HG02840 (cell line): ENCODE measurements around the gene ENDOV.

Experiments
- ATAC-seq: cut with Tn5 transposase; IDR thresholded peaks from one replicate; pipeline ENCODE4 v1.9.1; 2021; ENCODE audit warnings: mild to moderate bottlenecking, moderate library complexity, moderate number of reproducible peaks; ENCODE audit not compliant: unreplicated experiment, low FRiP score

Gene ENDOV

DNA sequence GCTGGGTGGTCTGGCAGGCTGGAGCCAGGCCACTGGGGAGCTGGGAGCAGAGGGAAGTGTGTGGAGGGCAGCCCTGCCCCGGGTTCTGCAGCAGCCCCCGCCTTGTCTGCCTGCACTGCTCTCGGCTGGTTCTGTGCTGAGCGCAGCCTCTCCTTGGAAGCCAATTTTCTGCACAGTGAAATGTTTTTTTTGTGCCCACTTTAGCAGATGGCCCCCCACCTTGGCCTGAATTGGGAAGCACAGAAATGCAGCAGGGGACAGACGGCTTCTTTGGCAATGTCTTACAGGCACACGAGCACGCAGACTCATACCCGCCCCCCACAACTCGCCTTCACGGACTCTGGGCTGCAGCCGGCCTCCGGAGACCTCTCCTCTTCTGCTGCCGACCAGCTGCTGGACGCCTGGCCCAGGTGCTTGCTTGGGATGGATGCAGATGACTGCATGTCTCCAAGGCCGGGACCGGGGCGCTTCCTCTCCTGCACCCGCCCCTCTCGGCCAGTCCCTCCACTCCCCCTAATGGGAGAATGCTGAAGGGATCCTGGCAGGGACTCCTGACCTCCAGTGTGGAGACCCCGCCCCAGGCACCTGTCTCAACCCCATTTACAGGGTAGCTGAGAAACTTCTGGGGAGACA is 46.7 kb downstream of the ENDOV start:
- ATAC-seq = no peak

DNA sequence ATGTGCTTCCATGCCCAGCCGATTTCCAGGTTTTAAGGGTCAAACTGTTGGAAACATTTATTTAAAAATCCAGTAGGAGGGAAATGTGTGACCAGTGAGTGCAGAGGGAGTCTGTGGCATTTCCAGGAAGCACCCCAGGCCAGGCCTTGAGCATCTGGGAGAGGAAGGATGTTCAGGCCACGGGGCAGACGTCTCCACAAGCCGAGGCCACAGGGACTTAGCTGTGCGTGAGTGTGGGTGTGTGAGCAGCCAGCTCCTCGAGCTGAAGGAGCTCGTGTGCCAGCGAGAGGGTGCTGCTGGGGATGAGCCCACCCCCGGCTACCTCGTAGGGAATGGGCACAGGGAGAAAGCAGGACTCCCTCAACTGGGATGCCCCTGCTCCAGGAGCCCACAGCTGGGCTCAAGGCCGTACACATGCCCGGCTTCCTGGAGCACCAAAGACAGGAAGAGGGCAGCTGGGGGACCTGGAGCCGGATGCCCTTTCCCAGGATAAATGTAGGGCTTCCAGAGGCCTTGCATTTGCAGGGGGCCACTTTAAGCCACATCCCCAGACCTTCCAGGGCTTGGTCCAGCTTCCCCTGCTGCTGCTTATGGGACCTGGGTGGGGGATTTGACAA is 48.9 kb downstream of the ENDOV start:
- no peak for ATAC-seq

- no peak for ATAC-seq
Measured at GRCh38 chr17:80464486-80464885, 49.5 kb downstream of the ENDOV start.

GRCh38 chr17:80465327-80465974 is 50.5 kb downstream of the ENDOV start:
- no peak for ATAC-seq

DNA sequence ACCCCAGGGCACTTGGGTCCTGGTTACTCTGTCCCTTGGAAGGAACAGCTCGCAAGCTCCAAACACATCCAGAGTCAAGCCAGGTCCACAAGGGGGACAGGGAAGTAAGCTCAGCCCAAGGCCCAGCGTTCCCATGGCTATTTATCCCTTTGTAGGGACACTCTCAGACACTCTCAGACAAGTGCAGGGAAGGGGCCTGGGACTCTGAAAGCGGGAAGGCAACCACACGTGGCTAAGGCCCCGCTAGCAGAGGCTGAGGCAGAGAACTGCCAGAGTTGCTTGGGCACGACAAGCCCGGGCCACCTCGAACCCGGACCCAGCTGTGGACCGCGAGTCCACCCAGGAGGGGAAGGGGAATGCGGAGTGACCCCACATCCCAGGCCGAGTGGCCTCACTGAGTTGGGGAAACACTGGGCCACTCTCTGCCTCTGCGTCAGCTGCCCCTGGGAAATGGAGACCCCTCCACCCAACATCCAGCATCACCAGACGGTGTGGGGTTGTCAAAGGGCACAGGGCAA is 51.3 kb downstream of the ENDOV start:
- ATAC-seq = no peak

DNA sequence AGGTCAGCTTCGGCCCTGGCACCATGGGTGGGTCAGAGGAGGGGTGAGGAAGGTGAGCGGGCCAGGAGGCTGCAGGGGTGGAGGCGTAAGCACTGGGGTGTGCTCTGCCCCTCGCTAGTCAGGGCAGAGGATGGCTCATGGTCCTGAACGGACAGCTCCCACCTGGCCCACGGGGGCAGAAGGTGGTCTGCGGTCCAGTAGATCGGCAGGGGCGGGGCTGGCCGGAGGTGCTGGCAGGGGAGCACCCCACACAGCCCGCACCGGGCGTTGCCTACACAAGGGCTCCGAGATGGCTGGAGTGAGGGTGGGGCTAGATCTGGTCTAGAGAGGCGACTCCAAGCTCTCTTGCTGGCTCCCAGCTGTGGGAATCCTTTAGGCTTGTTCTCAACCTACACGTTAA is 53.3 kb downstream of the ENDOV start:
- no peak for ATAC-seq

DNA sequence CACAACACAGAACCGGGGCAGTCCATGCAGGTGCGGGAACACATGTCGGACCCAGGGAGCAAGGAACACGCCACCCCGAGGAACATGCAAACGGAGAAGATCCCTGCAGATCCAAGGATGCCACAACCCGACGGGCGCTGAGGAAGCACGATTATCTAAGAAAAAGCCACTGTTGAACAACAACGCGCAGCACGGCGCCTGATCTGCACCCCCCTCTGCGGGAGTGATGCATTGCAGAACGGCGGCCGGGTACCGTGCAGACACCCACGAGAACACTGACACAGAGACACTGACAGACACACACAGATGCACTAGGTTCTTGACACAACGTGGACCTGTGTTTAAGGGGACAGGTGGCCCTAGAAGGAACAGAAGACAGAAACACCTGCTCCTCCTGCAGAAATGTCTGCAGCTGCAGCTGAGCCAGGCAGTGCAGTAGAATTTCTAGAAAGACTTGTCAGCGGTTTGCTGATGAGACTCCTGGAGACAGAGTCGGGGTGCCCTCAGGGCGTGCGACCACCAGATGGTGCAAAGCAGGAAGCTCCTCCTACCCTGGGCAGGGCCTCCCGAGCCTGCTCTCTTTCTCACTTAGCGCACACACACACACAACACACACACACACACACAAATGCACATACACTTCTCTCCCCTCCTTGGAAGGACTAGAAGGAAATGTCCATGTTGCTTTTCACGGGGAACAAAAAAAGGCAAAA is 54.0 kb downstream of the ENDOV start:
- ATAC-seq = no peak

GRCh38 chr17:80469667-80470066 is 54.7 kb downstream of the ENDOV start:
- no peak for ATAC-seq

- no peak for ATAC-seq
Measured at GRCh38 chr17:80470603-80471002, 55.6 kb downstream of the ENDOV start.

GRCh38 chr17:80471922-80472321 is 57.0 kb downstream of the ENDOV start:
- no peak for ATAC-seq

DNA sequence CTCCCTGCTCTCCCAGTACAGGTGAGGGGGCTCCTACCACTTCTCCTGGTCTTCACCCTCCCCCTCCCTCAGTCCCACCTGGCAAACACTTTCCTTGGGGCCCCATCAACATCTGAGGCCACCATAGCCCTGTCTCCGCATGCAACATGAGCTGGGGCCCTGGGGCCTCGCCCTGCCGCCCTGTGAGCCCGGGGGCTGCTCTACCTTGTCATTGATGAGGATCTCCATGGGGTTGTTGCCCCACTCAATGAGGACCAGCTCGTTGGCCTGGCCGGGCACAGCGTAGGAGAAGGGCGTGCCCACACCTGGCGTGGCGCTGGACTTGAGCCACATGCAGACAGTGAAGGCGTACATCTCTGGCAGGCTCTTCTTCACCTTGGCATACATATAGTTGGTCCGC is 58.0 kb downstream of the ENDOV start:
- no peak for ATAC-seq

DNA sequence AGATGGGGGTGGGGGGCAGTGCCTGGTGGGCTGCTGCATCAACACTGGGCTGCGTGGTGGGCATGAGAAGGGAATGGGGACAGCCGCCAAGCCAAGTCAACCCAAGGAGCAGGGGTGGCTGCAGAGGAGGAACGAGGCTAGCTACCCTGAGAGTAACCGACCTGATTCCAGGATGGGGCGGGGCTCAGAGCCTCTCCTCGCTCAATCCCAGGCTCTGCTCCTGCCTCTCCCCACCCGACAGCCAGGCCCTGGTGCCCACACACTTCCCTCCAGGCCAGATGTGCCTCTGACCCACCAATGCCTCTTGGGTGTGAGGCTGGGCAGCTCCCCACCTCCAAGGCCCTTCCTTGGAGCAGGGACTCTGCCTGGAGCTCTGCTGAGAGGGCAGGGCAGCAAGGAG is 58.7 kb downstream of the ENDOV start:
- ATAC-seq = no peak

GRCh38 chr17:80474231-80474960 is 59.4 kb downstream of the ENDOV start:
- no peak for ATAC-seq

- ATAC-seq = no peak
Measured at GRCh38 chr17:80474961-80475909, 60.3 kb downstream of the ENDOV start.

- no peak for ATAC-seq
Measured at GRCh38 chr17:80475910-80476876, 61.2 kb downstream of the ENDOV start, which contains the start of gene NPTX1. Gene NPTX1 (minus strand): TSS chr17:80476607. CDS start chr17:80476446, 161 bp downstream.

- ATAC-seq = no peak
Measured at GRCh38 chr17:80476877-80477646, 62.1 kb downstream of the ENDOV start.
